Type B pancreatic cell (in vitro differentiated cells): ENCODE measurements around the gene OLAH. TPM values are rescaled to one million over a fixed set of nuclear protein-coding genes. Genes with fewer than 3 reads are reported as not detected.

Experiments used
- DNase-seq: peaks from one replicate; pipeline ENCODE4 v3.0.0; 2021; ENCODE audit warnings: mixed read lengths; ENCODE audit not compliant: unreplicated experiment; ENCODE audit errors: extremely low spot score
- H3K27ac Mint-ChIP-seq: 2 replicates; pipeline ENCODE4 v1.8.0; 2021; ENCODE audit warnings: mild to moderate bottlenecking, mixed read lengths
- H3K27me3 Mint-ChIP-seq: 2 replicates; pipeline ENCODE4 v1.8.0; 2021; ENCODE audit warnings: mixed read lengths
- H3K36me3 Mint-ChIP-seq: 2 replicates; pipeline ENCODE4 v1.8.0; 2021; ENCODE audit warnings: mixed read lengths
- H3K4me1 Mint-ChIP-seq: one replicate; pipeline ENCODE4 v1.8.0; 2021; ENCODE audit warnings: mixed read lengths; ENCODE audit not compliant: unreplicated experiment
- H3K4me3 Mint-ChIP-seq: 2 replicates; pipeline ENCODE4 v1.8.0; 2021; ENCODE audit warnings: mild to moderate bottlenecking, mixed read lengths
- H3K9me3 Mint-ChIP-seq: 2 replicates; pipeline ENCODE4 v1.8.0; 2021; ENCODE audit warnings: mixed read lengths
- CTCF ChIP-seq: fragments of 200-600 bp; sonication (generic); conservative IDR thresholded peaks from 2 replicates; pipeline ENCODE4 v1.5.0; 2021; ENCODE audit warnings: antibody characterized with exemption, mild to moderate bottlenecking
- total RNA-seq: library from RNA; stranded (reverse); gene quantifications from 2 replicates; pipeline ENCODE4 v1.2.1, GENCODE V29; 2021; ENCODE audit warnings: low replicate concordance

Gene OLAH
- total RNA-seq, 1 donor from 2014 or later: not detected

- H3K9me3 Mint-ChIP-seq: no peaks in the 10 kb centered on the region
- H3K4me3 Mint-ChIP-seq: no peak overlapping the region
- TF ChIP-seq CTCF: no peak
- H3K27me3 Mint-ChIP-seq: no peaks in the 10 kb centered on the region
- DNase-seq: no peak
- no peak overlapping the region for H3K27ac Mint-ChIP-seq
- peaks cover 5% of the 10 kb centered on the region for H3K4me1 Mint-ChIP-seq
- H3K36me3 Mint-ChIP-seq: no peaks in the 10 kb centered on the region
Observed at GRCh38 chr10:15027741-15028140, 16.0 kb upstream of the OLAH start.

- H3K36me3 Mint-ChIP-seq: no peaks in the 10 kb centered on the region
- no peak for TF ChIP-seq CTCF
- H3K27ac Mint-ChIP-seq: no peak overlapping the region
- H3K9me3 Mint-ChIP-seq: peaks cover 2% of the 10 kb centered on the region
- H3K4me3 Mint-ChIP-seq: no peak overlapping the region
- no peak for DNase-seq
- H3K27me3 Mint-ChIP-seq: no peaks in the 10 kb centered on the region
- H3K4me1 Mint-ChIP-seq: peaks cover 9% of the 10 kb centered on the region
Observed at GRCh38 chr10:15035385-15036301, 8.1 kb upstream of the OLAH start.

GRCh38 chr10:15037691-15038090 lies 6.1 kb upstream of the OLAH start:
- TF ChIP-seq CTCF: no peak
- DNase-seq: no peak
- H3K27me3 Mint-ChIP-seq: no peaks in the 10 kb centered on the region
- no peak overlapping the region for H3K4me3 Mint-ChIP-seq
- no peak overlapping the region for H3K27ac Mint-ChIP-seq
- peaks cover 4% of the 10 kb centered on the region for H3K9me3 Mint-ChIP-seq
- no peaks in the 10 kb centered on the region for H3K36me3 Mint-ChIP-seq
- peaks cover 9% of the 10 kb centered on the region for H3K4me1 Mint-ChIP-seq

DNA sequence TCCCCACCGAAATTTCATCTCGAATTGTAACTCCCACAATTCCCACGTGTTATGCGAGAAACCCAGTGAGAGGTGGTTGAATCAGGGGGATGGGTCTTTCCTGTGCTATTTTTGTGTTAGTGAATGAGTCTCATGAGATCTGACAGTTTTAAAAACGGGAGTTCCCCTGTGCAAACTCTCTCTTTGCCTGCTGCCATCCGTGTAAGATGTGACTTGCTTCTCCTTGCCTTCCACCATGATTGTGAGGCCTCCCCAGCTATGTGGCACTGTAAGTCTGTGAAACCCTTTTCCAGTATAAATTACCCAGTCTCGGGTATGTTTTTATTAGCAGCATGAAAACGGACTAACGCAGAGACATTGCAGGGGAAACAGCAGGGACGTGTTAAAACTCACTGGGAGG lies 5.3 kb upstream of the OLAH start:
- Mint-ChIP-seq H3K27ac (no peak overlapping the region), H3K9me3 (peaks cover 4% of the 10 kb centered on the region), H3K36me3 (no peaks in the 10 kb centered on the region), H3K4me3 (no peak overlapping the region), H3K4me1 (peaks cover 9% of the 10 kb centered on the region), H3K27me3 (no peaks in the 10 kb centered on the region)
- no peak for DNase-seq
- TF ChIP-seq CTCF: no peak

- Mint-ChIP-seq H3K27me3 (no peaks in the 10 kb centered on the region), H3K36me3 (no peaks in the 10 kb centered on the region), H3K4me3 (no peak overlapping the region), H3K4me1 (peaks cover 4% of the 10 kb centered on the region), H3K9me3 (peaks cover 4% of the 10 kb centered on the region), H3K27ac (no peak overlapping the region)
- DNase-seq: no peak
- no peak for TF ChIP-seq CTCF
Observed at GRCh38 chr10:15045380-15045779, 1.6 kb downstream of the OLAH start.
